Activated CD8-positive, alpha-beta memory T cell treated with anti-CD3 and anti-CD28 coated beads, Interleukin-2, amount 50 U/mL, for 24 hours (primary cell): ENCODE measurements around the gene ZRANB2.

Source experiments
- DNase-seq: peaks from one replicate; pipeline ENCODE4 v3.0.0-alpha.2; 2020; ENCODE audit errors: extremely low read depth

ZRANB2 gene, protein sequence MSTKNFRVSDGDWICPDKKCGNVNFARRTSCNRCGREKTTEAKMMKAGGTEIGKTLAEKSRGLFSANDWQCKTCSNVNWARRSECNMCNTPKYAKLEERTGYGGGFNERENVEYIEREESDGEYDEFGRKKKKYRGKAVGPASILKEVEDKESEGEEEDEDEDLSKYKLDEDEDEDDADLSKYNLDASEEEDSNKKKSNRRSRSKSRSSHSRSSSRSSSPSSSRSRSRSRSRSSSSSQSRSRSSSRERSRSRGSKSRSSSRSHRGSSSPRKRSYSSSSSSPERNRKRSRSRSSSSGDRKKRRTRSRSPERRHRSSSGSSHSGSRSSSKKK

DNA sequence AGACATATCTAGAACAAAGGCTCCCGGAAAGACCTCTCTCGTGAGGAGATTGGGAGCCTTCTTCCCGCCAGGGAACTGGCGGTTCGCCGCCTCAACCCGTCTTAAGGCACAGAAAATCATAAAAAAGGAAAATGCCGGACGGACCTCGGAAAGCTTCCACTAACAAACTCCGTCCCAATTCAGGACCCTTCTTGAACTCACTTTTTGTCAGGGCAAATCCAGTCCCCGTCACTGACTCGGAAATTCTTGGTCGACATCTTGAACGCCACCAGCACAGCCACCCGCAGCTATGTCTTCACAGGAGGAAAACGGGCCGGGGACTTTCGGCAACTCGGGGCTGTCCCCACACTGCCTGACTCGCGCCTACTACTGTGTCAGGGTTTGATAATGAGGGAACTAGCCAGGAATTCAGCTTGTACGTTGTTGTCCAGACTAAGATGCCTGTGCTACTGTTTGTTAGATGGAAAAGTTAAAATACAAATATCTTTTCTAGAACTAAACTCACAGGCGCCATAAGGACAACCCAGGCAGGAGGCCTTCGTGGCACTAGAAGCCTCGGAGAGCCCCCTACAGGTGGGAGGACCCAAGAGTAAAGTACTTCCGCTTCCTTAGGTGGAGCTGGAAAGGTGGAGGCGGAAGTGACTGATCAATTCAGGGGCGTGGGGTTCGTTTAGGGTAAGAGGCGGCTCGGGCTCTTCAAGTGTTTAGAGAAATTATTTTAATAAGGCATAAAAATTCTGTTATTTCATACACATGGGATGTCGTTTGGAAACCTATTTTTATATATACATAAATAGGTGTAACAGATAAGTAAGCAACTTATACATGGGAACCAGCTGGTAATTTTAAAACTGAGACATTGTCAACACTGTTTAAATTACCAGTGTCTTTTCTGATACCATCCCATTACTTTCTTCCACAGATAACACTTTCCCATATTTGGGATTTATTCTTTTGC is at the start of gene ZRANB2:
TSS of gene ZRANB2 (minus strand) at position 297 of the 958 bp plus-strand sequence. CDS start at position 257, 40 bp downstream.
- DNase-seq = peak; percentile 82

DNA sequence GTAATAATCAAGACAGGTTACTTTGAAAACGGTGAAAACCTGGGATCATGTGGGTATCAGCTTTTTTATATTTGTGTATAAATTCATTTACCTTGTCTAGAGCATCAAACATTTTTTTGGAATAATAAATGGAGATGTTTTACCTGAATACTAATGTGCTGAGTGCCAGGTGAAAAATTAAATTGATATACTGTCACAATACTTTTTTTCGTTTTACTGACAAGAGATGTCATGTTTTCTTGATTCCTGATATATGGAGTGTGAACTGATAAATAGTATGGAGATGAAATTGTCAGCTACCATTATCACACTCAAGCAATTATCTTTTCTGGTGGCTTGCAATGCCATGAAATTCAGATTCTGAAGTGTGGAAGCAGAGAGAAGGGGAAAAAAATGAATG is 47.2 kb upstream of the ZRANB2 start:
- DNase-seq = no peak

DNA sequence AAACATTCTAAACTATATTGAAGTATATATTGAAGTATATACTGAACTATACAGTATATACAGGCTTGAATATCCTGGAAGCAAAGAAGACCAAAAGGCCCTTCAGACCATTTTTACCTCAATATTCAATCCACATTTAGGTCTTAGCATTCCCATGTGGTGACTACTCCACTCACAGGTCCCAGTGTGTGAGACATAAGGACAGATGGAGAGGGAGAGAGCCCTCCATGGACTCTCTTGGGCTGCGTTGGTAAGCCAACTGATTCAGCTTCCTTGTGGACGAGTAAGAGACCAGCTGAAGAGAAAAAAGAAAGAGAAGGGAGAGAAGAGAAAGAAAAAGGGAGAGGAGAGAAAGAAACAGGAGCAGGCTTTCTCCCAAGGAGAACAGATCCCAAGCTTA is 37.3 kb upstream of the ZRANB2 start:
- no peak for DNase-seq

DNA sequence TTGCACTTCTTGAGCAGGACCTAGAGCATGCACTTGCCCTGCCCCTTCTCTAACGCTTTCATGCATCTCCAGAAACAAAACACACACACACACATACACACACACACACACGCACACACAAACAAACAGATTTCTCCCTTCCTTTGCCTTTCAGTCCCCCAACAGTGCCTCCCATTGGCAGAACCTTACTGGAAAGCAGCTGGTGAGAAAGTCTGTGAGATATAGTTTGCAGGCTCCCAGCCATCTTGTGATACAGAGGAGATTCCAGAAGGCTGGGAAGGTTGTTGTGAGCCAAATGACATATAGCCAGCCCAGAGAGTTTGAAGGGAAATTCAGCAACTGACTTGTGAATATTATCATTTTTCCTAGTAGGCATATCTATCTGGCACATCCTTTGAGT is 35.9 kb upstream of the ZRANB2 start:
- no peak for DNase-seq

DNA sequence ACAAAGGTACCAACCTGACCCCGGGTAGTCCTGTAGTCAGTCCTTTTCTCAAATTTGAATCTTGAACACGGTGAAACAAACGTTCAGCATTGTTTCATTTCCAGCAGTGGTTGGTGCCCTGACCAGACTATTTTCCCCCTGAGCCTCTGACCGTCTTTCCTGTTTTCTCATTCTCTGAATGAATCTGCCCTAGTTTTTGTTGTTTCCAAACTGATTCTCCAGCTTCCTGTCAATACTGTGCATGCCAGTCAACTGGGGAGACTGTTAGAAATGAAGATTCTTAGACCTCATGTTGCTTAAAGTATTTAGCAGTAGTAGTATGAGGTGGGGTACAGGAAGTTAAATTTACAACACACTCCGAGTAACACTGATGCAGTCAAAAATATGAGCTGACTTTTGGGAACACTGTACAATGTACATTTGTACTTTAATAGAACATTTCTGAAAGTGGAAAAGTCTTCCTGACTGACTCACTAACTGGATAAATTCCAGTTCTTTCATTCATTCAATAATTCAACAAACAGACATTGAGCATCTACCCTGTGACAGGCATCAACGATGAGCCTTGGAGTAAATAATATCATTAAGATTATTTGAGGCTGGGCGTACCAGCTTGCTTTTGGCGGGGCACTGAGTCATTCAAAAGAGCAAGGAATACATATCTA is 26.0 kb upstream of the ZRANB2 start:
- no peak for DNase-seq

DNA sequence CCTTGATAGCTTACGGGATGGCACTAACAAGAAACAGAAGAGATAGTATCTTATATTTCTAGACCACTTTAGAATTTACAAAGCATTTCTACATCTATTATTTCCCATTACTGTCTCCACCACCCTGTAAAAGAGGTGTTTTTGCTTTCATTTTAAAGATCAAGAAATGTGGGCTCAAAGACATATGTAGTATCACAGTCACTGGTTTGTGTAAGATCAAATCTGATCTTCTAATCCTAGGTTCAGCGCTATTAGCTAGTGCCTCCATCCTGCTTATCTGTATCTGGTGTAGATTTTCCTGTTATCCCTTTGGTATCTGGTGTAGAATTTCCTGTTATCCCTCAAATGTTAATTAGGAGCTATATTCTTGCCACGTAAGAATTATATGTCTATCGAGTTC is 23.6 kb upstream of the ZRANB2 start:
- no peak for DNase-seq

DNA sequence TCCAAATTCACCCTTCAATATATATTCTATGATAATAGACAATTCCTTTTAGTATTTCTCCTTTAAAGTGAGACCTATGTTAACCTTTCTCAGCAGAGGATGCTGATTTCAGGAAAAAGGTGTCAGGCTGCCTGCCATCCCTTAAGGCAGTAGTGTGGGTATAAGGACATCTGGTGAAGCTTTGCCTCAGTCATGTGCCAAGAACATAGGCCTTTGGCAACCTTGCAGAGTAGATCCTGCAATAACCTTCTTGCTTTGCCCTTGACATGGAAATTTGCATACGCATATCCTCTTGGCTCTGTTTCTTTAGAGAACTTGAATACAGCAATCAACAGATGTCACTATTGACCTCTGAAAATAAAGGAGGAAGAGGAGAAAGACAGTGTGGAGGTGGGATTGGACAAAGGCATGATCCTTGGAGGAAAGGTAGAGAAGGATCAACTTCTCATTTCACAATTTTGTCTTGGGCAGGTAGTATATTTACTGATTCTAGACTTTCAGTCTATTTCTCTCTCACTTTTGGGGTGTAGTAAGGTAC is 21.1 kb upstream of the ZRANB2 start:
- no peak for DNase-seq

DNA sequence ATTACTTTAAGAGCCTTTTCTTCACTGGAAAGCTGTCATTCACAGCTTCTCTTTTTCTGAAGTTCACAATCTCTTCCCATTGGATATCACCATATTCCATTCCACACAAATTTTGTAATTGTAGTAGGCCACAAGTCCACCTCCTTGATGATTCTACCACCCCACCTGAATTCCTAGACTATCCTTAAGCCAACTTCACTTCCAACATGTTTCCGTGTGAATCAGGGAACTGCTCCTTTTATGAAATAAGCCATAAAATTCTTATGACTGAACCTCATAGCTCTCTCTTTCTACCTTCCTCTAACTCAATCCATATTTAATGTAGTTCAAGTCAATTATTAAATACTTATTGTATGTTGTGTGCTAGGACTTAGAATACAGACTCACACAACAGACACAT is 16.6 kb upstream of the ZRANB2 start:
- DNase-seq = no peak

DNA sequence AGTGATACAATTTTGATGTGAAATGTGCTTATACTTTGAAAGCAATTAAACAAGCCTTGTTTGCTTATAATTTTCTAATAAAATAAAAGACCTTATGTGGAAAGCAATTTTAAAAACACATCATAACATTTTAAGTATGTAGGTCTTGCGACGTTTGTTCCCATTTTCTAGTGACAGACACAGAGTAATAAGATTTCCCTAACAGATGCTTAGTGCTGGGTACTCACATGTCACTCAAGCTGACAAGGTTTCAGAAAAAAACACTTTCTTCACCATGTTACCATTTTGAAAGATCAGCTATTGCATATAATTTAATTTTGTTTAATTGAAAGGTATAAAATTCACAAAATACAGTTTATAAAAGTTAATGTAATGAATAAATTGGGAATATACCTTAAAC is 14.1 kb upstream of the ZRANB2 start:
- no peak for DNase-seq

DNA sequence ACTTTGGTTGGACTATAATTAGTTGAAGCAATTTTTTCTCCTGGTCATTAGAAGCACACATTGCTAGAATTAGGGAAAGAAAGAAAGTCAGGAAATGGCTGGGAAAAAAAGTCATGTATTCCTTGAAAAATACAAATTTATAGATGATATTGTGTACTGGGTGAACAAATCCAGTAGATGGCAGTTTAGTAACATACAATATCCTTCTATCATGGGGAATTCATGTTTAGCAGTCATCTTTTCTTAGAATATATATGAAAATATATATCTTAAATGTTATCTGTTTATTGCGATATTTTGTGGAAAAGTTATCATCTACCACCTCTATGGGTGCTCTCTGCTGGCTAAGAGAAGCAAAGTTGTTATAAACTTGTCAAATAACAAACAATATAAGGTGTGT is 13.1 kb upstream of the ZRANB2 start:
- no peak for DNase-seq

DNA sequence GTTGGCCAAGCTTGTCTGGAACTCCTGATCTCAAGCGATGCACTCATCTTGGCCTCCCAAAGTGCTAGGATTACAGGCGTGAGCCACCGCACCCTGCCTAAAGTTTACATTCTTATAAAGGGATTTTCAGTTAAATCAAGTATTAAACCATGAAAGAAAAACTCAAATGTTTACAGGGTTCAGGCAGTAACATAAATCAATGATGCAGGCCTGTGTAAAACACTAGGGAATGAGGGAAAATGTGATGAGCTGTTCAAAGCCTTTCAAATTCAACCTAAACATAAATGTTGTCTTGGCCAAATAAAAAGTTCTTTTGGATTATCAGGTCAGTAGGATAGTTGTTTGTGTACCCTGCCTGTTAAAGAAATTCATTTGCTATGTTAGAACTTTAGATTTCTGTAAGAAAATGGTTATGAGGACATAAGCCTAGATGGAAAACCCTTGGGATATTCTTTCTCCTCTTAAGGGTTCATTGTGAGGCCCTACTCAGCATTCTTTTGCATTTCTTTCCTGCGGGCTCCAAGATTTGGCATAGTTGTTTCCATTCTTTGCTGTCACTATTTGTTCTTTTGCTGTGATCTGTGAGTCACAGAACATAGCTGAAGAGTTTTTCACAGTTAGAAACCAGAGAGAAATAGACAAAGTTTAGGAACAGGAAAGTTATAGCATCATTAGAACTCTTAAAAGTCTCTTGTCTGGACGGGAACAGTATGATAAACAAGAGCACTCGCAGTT is 8.9 kb upstream of the ZRANB2 start:
- DNase-seq = no peak

DNA sequence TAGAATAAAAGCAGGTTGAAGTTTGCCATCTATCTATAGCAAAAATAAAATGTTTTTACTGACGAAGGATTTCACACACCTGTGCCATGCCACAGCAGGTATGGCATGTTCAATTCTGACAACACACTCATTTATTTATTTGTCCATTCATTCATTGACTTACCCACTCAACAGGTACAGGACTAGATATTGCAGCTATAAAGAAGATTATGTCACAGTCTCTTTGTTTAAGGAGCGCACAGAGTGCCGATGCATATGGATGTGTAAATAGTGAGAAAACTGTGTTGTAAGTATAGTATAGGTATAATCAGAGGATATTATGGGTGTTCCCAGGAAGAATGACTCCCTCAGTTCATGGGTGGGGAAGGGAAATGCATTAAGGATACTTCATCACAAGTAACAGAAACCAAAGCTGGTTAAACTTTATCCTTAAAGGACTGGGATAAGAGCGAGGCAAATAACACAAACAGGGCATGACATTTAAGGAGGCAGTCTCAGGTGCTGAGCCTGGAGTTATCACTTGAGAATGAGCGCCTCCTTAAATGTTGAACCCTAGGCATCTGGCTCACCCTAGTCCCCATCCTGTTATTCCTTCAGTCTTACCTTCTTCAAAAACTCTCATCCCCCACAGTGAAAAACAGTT is 7.9 kb upstream of the ZRANB2 start:
- DNase-seq = no peak

DNA sequence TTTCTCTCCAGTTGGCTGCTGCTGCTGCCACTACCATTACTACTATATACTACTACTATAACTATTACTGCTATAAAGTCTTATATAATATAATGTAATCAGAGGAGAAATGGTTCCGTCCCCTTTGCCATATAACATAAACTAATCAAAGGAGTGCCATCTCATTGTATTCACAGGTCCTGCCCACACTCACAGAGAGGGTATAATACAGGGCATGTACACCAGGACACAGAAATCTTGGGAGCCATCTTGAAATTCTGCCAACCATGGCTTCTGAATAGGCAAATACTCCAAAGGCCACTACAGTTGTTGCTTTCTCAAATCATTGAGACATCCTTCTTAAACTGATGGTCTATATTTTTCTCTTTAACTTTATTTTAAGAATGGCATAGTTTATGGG is 6.9 kb upstream of the ZRANB2 start:
- DNase-seq = no peak

DNA sequence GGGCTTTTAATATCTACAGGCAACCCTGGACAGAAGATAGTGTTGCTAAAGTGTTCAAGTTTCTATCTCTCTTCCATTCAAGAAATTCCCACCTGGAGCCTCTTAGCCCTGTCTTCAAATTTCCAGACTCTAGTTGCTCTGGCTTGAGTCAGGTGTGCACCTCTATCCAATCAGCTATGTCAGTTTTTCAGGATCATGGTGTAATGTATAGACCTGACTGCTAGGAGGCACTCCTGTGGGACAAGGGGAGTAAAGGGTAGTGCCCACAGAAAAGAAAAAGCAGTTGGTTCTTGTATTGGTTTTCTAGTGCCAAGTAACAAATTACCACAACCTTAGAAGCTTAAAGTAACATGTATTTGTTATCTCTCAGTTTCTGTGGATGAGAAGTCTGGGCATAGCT is 6.2 kb upstream of the ZRANB2 start:
- no peak for DNase-seq

DNA sequence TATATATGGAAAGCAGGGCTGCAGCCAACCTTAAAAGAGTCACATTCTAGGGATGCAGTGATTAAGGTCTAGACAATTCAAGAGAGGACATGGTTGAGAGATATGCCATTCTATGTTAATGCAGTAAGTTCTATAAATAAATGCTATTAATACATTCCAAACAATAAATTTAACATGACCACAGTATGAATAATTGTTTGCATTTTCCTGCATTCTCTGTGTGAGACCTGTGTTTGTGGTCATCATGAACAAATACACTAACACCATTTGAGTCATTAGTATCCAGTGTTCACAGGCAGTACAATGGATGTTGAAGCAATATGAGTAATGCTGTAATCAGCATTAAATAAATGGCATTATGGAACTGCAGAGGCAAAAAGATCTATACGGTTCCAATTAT is 5.5 kb upstream of the ZRANB2 start:
- DNase-seq = no peak

DNA sequence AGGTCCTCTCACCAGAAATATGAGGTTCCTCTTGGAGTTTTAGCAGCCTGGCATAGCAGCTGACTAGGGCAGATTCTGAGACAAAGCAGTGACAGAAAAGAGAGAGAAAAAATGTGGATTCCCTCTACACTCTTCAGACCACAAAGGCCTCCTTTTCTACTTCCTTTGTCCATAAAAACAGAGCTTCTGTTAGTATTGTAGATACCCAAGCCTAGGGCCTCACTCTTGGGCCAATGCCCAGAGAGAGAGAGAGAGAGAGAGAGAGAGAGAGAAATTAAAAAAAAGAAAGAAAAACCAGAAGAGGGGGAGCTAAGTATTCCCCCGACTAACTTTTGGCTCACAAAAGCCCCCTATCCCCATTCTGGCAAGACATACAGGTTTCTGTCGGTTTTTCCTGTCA is 2.4 kb upstream of the ZRANB2 start:
- no peak for DNase-seq

DNA sequence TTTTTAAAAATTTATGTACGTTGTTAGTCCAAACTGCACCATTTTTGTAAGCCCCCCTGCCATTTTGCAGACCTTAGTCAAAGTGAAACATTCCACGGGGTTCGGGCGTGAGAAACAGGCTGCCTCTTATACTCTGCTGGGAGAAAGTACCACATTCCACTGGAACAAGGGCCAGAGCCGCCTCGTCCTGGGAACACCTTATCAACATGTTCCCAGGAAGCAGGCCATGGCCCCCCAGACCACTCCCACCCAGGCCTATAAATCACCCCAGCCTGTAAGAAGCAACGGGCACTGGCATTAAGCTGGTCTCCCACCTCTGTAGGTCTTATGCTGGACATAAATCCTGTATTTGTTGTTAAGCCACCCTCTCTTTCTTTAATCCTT is 854 bp upstream of the ZRANB2 start:
- DNase-seq = no peak

DNA sequence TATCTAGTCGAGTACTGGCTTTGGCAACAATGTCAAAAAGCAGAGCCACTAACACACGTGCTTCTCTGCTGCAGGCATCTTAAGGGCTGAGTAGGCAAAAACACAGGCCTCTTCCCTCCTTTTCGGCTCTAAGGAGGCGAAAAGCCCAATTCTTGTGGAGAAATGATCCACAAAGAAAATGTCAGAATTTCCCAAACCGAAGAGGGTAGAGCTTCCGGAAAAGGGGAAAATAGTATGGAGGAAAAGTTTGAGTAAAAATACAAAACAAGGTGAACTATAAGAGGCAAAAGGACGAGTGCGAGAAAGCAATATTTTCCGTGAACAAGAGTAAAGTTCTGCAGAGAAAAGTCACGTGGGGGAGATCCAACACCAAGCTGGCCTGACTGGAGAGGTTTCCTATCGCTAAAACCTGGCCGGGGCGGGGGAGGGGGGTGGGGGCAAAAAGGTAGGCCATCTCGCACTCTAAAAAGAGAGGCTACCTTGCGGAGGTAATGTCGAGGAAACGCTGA is 551 bp downstream of the ZRANB2 start:
- DNase-seq = no peak

DNA sequence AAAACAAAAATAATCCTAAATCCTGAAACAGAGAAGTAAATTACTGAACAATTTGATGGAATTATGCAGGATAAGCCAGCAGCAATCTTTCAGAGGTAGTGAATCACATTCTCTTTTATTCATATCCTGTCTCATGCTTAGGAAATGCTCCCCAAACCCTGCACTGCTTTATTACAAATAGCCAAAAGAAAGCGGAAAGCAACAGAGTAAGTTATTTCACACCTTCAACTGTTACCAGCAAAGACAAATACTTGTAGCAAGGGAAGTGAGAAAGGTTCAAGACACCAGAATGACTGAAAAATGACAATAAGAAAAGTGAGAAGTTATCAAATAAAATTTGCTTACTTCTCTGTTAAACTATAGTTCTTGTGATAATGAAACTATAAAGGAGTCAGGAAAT is 6.2 kb downstream of the ZRANB2 start:
- DNase-seq = no peak

DNA sequence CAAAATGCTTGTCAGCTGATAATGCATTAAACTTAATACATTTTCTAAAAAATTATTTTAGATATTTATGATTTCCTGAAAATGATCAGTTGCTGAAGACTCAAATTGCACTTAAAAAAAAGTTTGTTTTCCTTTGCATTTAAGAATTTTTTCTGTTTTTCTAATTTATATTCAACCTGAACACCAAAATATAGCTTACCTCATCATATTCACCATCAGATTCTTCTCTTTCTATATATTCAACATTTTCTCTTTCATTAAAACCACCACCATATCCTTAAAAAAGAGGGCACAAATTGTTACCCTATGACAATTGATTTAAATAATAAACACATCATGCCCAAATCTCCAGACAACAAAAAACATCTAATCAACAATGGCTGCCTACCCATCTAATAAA is 8.6 kb downstream of the ZRANB2 start:
- no peak for DNase-seq

DNA sequence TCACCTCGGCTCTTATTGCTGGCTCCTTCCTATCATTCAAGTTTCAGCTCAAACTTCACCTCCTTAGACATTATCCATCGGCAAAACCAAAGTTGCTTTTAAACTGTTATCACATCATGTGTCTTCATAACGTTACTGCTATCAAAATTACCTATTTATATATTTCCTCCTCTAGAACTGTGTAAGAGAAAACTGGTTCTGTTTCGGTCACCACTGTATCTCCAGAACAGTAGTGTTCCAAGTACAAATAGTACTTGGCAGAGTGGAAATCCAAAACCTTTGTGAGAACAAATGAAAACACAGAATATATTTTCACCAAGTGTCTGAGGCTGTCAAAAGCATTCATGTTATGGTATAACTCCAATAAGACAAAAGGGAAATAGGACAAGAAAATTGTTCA is 9.1 kb downstream of the ZRANB2 start:
- DNase-seq = no peak
